Measurements from ENCODE around the gene WNT5B. TPM values are rescaled to one million over a fixed set of nuclear protein-coding genes. Genes with fewer than 3 reads are reported as not detected.

The WNT5B gene
- polyA plus RNA-seq, 3 donors, result 5.0 to 8.0 (median 7.4) TPM

Other genes with a start within 250 kb of the WNT5B start
- gene FBXL14, start 34.6 kb upstream of the WNT5B start, polyA plus RNA-seq (ENCODE audit: insufficient read length in 3 of 3), result 10 to 100 TPM in 2 of 3 donors, 1 to 10 TPM in 1; 9.6 to 15.5 (median 12.5) TPM
- 10 to 100 TPM; 45.9 to 50.6 (median 47.0) TPM for gene ADIPOR2, start 61.8 kb downstream of the WNT5B start, polyA plus RNA-seq (ENCODE audit: insufficient read length in 3 of 3)
- gene LRTM2, start 191.3 kb downstream of the WNT5B start, polyA plus RNA-seq (ENCODE audit: insufficient read length in 3 of 3), result under 1 TPM; 0.30 to 0.62 (median 0.33) TPM